Body of pancreas (tissue), 4 donors: ENCODE measurements around the gene CCL19. TPM values are rescaled to one million over a fixed set of nuclear protein-coding genes. Genes with fewer than 3 reads are reported as not detected.

ENCODE experiments used
- ATAC-seq: fragments of 150-250 bp; one replicate; pipeline ENCODE4 v1.9.1; 2016
- DNase-seq, 4 donors: peaks; one replicate each; pipeline ENCODE4 v3.0.0-alpha.2; 2019
- H3K27ac ChIP-seq, 4 donors: fragments of 200-600 bp; sonication (generic); 1 replicate in 3 of 4; 2 replicates in 1 of 4; pipeline versions ENCODE4 v1.5.1 to v1.6.1; 2016 to 2019; ENCODE audit warnings: mild to moderate bottlenecking in 1 of 4, mixed read lengths in 1 of 4, moderate library complexity in 1 of 4
- H3K27me3 ChIP-seq, 2 donors: fragments of 200-600 bp; sonication (generic); one replicate each; pipeline ENCODE4 v1.6.0; 2016; ENCODE audit warnings: mild to moderate bottlenecking in 1 of 2
- H3K36me3 ChIP-seq, 2 donors: fragments of 200-600 bp; sonication (generic); replicated peaks in 1 of 2; 2 replicates each; pipeline ENCODE4 v1.5.1; 2016; ENCODE audit warnings: low read depth in 2 of 2; ENCODE audit not compliant: insufficient read depth in 1 of 2
- H3K4me1 ChIP-seq: fragments of 200-600 bp; sonication (generic); one replicate; pipeline ENCODE4 v1.6.0; 2016
- H3K4me3 ChIP-seq, 2 donors: fragments of 200-600 bp; sonication (generic); 1 replicate in 1 of 2; 2 replicates in 1 of 2; pipeline ENCODE4 v1.5.1; 2016 to 2019
- H3K9me3 ChIP-seq, 3 donors: fragments of 200-600 bp; sonication (generic); 1 replicate in 2 of 3; 2 replicates in 1 of 3; pipeline ENCODE4 v1.5.1; 2016
- CTCF ChIP-seq, 7 experiments: fragments of 450-650 bp in 4 of 7; fragments of 200-600 bp in 3 of 7; sonication (generic) in 3 of 7; IDR thresholded peaks; one replicate each; pipeline ENCODE4 v1.5.1; 2016 to 2019; ENCODE audit warnings: antibody characterized with exemption in 7 of 7
- POLR2A ChIP-seq, 3 donors: fragments of 450-650 bp; IDR thresholded peaks; one replicate each; pipeline ENCODE4 v1.6.1; 2016; ENCODE audit warnings: antibody characterized with exemption in 3 of 3, mild to moderate bottlenecking in 2 of 3
- WGBS, 2 donors: methylation state at CpG; one replicate each; pipeline ENCODE4 v1.1.5; 2017; 5-methylcytosine and 5-hydroxymethylcytosine counted together
- intact Hi-C: fragments of 100-400 bp; cut with DNase I; formaldehyde crosslinking; loops from one replicate; pipeline ENCODE4 v1.15.1; 2023
- total RNA-seq, 2 donors: library from RNA; depleted of rRNA; stranded (reverse); fragments of >200 nt; gene quantifications; one replicate each; pipeline ENCODE4 v1.1.0, GENCODE V29; 2016

Gene CCL19
- total RNA-seq, 2 donors from 2014 or later = not detected

GRCh38 chr9:34674440-34674839 is 16.6 kb downstream of the CCL19 start:
- Histone ChIP-seq H3K9me3 (no peaks in the 10 kb centered on the region), H3K36me3 (no peaks in the 10 kb centered on the region), H3K27me3 (no peaks in the 10 kb centered on the region), H3K4me3 (no peak overlapping the region), H3K27ac (no peak overlapping the region), H3K4me1 (no peaks in the 10 kb centered on the region)
- ATAC-seq (no peak), DNase-seq (no peak)
- WGBS, 2 donors = 46 to 47% methylated on average over 3 of the region's 3 CpGs
- TF ChIP-seq POLR2A (IDR thresholded peaks at IDR 0.05) (no peak), CTCF (IDR thresholded peaks at IDR 0.05) (no peak)
- intact Hi-C loops = no loop called here

- no peaks in the 10 kb centered on the region for H3K36me3 ChIP-seq
- no peak for DNase-seq
- WGBS, 2 donors = 85 to 89% methylated on average over 1 of the region's 1 CpG
Measured at GRCh38 chr9:34671307-34671706, 19.8 kb downstream of the CCL19 start.

GRCh38 chr9:34669809-34670562 is 21.1 kb downstream of the CCL19 start:
- Histone ChIP-seq H3K4me1 (peaks cover 8% of the 10 kb centered on the region), H3K9me3 (no peaks in the 10 kb centered on the region), H3K27me3 (no peaks in the 10 kb centered on the region), H3K4me3 (no peak overlapping the region), H3K36me3 (no peaks in the 10 kb centered on the region), H3K27ac (no peak overlapping the region)
- no peak for TF ChIP-seq CTCF (IDR thresholded peaks at IDR 0.05)
- no peak for TF ChIP-seq POLR2A (IDR thresholded peaks at IDR 0.05)
- 86 to 93% methylated on average over 5 of the region's 5 CpGs for WGBS, 2 donors
- DNase-seq (no peak), ATAC-seq (no peak)
- intact Hi-C loops = no loop called here

More at GRCh38 chr9:34671307-34671706, 19.8 kb downstream of the CCL19 start:
- TF ChIP-seq POLR2A (IDR thresholded peaks at IDR 0.05) (no peak), CTCF (IDR thresholded peaks at IDR 0.05) (no peak)
- ATAC-seq = no peak
- H3K4me1 ChIP-seq = peaks cover 5% of the 10 kb centered on the region
- H3K27ac ChIP-seq = no peak overlapping the region
- no peak overlapping the region for H3K4me3 ChIP-seq
- no peaks in the 10 kb centered on the region for H3K27me3 ChIP-seq
- no peaks in the 10 kb centered on the region for H3K9me3 ChIP-seq
- intact Hi-C loops = no loop called here

GRCh38 chr9:34665381-34666250 is 25.5 kb downstream of the CCL19 start:
- 1 to 3% methylated on average over 26 to 40 of the region's 55 CpGs for WGBS, 2 donors
- Histone ChIP-seq H3K27me3 (no peaks in the 10 kb centered on the region), H3K27ac (peak overlapping the region; percentile 92 to 98 (median 96)), H3K4me1 (peaks cover 15% of the 10 kb centered on the region), H3K9me3 (no peaks in the 10 kb centered on the region), H3K36me3 (no peaks in the 10 kb centered on the region), H3K4me3 (peak overlapping the region; percentile 24 to 78)
- ATAC-seq (peak; percentile 88), DNase-seq (peak; percentile 93 to 95 (median 94))
- TF ChIP-seq POLR2A (IDR thresholded peaks at IDR 0.05) (peak; percentile 59 to 95 (median 94)), CTCF (IDR thresholded peaks at IDR 0.05) (no peak)
- intact Hi-C loops = no loop called here
